GM21529 (cell line): Measurements from ENCODE around the gene GCGR.
"Not testable (repeated sequence)": the region's sequence is repeated elsewhere in the genome, so short reads cannot be mapped to it uniquely, and the experiment has no call there.

Experiments used
- ATAC-seq: cut with Tn5 transposase; IDR thresholded peaks from one replicate; pipeline ENCODE4 v1.9.1; 2021; ENCODE audit not compliant: unreplicated experiment

The GCGR gene

DNA sequence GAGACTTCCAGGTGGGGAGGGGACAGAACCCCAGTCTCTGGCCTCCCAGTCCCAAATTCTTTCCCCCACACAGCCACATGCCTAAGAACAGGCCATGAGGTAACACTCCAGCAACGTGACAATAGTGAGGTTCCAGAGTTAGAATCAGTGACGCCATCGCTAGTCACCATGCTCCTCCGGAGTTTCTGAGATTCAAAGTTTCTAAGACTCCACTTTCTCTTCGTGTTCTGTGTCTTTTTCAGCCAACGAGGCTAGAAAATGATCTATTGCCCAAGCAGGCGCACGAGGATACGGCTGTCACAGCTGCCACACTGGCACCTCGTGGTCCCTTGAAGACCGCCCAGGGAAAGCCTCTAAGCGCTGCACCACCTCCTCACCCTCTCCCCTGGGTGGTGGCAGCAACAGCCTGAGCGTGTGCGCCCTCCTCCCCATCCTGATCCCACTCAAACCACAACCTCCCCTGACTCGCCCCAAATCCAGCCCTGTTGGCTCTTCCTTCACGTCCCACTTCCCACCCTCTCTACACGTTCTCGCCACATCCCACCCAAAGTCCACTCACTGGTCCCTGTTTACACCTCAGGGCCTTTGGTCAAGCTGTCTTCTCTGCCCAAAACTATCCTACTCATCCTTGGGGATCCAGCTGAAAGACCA, 28.1 kb downstream of the GCGR start:
- ATAC-seq = no peak

DNA sequence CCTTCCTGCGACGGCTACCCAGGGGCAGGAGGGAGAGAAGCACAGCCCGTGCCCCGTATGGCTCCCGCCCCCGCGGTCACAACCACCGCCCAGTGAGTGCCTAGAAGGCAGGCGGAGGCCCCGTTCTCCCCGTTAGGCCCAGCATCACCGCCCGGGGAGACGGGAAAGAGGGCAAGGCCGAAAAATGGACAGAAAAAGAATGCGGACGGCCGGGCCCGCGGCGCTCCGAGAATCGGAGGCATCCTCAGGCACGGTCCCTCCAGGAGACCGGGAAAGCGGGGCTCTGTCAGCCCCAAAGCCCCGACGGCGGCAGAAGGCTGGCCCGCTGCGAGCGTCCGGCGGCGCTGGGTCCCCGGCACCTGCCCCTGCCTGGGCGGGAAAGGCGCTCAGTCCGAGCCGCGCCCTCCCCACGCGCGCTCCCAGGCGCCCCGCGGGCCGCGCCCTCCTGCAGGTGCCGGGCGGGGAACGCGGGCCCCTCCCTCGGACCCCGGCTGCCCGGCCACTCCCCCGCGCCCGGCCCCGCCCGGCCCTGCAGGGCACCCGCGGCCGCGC, 28.7 kb downstream of the GCGR start:
- peak; percentile 28 for ATAC-seq

DNA sequence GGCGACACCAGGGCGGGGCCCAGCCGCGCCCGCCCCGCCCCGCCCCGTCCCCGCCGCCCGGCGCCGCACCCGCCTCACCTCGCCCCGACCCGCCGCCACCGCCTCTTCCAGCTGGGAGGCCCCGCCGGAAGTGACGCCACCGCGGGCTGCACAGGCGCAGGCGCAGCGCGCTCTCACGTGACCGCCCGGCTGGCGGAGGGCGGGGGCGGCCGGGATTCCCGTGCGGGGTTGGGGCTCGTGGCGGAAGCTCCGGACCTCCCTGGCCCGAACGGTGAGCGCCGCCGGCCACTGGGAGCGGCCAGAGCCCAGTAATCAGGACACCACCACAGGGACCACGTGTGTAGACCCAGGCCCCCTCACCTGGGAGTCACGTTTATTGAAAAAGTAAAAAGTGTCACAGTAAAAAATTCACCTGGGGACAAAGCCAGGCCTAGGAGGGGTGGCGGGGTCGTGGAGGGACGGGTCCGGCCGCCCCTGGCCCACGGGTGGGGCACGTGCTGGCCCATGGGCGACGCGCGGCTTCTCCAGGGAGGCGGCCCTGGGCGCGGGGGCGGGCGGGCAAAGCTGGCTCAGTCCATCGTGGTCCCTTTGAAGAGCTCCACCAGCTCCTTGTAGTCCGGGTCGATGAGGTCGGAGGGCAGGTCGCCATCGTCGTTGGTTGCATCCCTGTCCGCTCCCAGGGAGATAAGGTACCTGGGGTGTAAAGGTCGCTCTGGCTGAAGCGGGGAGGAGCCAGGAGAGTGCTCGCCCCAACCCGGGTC, 29.4 kb downstream of the GCGR start, which contains the start of gene MCRIP1:
MCRIP1 (minus strand) TSS at position 132 of the 761 bp plus-strand sequence. CDS start 8,785 bp downstream, outside the sequence.
- ATAC-seq = peak; percentile 66

DNA sequence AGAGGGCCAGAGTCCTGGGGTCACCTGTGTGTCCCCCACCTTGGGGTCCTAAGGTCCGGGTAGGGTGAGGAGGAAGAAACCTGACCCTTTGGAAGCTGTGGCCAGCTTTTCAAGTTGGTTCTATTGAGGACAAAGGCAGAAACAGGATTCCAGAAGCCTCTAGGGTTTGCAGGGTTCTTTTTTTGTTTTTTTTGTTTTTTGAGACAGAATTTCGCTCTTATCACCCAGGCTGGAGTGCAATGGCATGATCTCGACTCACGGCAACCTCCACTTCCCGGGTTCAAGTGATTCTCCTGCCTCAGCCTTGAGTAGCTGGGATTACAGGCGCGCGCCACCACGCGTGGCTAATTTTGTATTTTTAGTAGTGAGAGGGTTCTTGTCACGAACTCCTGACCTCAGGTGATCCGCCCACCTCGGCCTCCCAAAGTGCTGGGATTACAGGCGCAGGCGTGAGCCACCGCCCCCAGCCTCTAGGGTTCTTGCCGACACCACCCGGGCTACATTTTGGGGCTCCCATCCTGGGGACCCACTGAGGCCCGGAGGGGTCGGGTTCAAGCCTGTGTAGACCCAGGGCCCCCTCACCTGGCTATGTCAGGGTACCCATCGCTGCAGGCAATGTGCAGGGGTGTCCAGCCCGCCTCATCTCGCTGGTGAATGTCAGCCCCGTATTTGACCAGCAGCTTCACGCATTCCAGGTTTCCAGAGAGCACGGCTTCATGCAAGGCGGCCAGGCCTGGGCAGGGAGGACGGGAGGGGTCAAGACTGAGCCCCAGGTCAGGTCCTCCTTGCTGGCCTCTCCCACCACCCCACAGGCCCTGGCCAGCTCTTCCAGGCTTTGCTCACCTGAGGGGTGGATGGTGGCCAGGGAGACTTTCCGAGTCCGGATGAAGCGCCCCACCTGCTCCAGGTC, 30.2 kb downstream of the GCGR start:
- ATAC-seq = no peak

DNA sequence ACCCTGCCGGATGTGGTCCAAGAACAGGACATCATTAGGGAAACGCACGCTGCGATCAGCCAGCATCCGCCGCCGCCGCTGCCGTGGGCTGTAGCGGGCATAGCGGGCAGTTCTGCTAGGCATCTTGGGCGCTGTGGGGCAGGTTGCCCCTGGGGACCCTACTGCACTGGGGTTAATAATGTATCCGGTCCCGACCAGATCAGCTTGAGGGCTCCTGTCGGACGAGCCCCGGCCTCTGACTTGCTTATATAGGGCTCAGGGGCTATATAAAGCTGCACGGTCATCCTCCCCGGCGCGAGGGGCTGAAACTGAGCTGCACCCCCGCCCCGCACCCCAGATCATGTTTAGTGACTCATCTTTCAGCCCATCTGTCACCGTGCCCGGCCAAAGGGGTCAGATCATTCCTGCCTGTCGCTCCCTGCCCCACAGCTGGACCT, 30.9 kb downstream of the GCGR start, which contains the start of gene PPP1R27:
PPP1R27 (minus strand) TSS at position 220 of the 437 bp plus-strand sequence; CDS start at position 123, 97 bp downstream.
- ATAC-seq = no peak

DNA sequence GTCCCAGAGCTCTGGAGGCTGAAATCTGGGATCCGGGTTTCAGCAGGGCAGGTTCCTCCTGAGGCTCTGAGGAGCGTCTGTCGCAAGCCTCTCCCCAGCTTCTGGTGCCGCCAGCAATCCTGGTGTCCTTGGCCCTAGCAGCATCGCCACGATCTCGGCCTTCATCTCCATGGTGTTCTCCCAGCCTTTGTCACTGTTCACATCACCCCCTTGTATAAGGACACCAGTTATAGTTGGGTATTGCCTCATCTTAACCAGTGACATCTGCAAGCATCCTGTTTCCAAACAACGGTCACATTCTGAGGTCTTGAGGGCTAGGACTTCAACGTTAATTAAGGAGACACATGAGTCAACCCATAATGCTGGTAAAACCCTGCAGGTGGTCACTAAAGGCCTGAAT, 33.7 kb downstream of the GCGR start:
- ATAC-seq = no peak

DNA sequence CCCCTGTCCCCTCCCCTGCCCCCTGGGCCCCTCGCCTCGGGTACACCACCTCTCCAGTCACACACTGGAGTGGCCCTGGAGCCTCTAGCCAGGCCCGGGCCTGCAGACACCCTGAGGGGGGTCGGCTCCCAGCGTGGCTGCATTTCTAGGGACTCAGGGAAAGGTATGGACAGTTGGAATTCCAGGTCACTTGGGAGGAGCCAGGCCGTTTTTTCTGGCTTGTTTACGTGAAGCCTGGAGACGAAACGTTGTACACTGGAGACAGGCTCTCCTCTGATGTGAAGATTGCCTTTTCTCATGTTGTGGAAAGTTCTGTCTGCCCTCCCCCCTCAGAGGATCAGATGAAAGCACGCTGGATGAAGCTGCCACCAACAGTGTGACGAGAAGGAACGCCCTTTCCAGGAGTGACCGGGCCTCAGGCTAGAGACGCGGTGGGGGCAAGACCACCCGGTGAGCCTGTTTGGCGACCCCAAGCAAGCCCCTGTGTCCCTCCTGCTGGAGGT, 34.9 kb downstream of the GCGR start:
- ATAC-seq = no peak

DNA sequence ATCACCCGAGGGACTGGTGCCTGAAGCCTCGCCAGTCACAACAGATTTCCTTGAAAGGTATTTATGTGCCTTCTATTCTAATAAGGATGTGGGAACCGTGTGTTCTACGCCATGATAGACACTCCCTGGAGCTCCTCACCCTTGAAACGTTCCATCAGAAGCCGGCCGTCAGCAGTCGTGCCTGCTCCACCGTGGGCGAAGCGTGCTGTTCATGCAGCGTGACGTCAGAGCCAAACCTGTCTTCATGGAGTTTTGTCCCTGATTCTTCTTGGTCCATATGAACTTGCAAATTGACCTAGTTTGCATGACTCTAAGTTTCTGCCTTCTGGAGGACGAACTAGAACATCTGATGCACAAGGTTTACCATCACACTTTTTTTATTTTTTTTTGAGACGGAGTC, 35.4 kb downstream of the GCGR start:
- ATAC-seq = no peak

DNA sequence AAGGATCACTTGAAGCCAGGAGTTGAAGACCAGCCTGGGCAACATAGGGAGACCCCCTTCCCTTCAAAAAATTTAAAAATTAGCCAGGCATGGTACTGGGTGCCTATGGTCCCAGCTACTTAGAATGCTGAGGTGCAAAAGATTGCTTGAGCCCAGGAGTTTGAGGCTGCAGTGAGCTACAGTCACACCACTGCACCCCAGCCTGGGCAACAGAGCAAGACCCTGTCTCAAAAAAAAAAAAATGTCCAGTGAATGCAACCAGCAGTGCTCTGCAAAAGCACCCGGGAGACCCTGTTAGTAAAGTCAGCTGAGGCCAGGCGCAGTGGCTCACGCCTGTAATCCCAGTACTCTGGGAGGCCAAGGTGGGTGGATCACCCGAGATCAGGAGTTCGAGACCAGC, 36.1 kb downstream of the GCGR start:
- not testable (repeated sequence) for ATAC-seq

DNA sequence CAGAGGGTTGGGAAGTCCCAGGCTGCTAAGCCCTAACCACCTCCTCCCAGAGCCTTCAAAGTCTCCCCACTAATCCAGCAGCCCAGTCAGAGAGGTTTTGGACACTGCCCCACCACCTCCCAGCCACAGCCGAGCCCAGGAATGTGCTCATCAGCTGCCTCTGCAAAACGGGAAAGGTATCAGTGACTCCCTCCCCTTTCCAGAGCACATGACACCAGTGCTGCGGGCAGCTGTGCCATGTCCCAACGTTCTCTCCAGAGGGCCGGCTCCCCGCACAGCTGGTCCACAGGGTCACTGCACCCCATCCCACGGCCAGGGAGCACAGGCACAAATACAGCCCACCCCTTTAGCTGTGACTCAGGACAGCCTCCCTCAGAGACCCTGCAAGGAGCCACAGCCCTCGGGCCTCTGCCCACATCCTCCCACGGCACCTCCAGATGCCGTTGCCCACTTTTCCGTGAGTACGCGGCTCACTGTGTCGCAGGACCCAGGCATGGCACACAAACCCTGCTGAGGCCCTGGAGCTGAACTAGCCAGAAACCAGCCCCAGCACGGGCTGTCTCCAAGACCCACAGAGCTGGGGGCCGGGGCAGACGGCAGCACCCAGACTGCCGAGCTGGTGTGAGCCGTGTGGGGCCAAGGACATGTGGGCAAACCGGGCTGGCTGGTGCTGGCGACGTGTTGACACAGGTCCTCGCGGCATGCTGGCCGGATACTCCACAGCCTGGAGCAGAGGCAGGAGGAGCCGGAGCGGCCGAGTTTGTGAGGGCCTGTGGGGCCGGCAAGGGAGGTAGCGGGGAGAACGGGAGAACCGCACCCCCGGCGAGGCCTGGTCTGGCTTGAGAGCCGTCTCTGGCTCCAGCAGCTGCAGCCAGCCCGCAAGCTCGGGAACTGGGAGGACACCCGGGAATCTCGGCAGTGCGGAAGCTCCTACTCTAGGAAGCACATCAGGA, 37.2 kb downstream of the GCGR start:
- no peak for ATAC-seq

DNA sequence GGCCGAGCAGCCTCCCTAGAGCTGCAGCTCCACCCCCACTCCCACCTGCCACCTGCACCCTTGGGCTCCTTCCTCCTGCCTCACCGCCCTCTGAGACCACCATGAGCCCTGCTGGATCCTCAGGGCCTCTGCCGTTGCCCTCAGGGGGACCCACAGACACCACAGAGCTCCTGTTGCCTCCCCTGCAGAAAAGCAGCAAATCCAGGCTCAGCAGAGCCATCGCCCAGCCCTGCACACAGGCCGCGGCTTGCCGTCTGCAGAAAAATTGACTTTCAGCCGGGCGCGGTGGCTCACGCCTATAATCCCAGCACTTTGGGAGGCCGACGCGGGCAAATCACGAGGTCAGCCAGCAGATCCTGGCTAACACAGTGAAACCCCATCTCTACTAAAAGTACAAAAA, 37.9 kb downstream of the GCGR start:
- no peak for ATAC-seq

DNA sequence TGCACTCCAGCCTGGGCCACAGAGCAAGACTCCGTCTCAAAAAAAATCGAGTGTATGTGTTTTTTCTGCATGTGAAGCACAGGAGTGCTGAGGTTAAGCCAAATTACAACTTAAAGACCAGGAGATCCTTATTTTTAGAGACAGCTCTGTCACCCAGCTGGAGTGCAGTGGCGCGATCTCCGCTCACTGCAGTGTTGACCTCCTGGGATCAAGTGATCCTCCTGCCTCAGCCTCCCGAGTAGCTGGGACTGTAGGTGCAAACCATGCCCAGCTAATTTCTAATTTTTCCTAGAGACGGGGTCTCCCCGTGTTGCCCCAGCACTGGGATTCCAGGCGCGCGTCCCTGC, 38.4 kb downstream of the GCGR start:
- no peak for ATAC-seq

DNA sequence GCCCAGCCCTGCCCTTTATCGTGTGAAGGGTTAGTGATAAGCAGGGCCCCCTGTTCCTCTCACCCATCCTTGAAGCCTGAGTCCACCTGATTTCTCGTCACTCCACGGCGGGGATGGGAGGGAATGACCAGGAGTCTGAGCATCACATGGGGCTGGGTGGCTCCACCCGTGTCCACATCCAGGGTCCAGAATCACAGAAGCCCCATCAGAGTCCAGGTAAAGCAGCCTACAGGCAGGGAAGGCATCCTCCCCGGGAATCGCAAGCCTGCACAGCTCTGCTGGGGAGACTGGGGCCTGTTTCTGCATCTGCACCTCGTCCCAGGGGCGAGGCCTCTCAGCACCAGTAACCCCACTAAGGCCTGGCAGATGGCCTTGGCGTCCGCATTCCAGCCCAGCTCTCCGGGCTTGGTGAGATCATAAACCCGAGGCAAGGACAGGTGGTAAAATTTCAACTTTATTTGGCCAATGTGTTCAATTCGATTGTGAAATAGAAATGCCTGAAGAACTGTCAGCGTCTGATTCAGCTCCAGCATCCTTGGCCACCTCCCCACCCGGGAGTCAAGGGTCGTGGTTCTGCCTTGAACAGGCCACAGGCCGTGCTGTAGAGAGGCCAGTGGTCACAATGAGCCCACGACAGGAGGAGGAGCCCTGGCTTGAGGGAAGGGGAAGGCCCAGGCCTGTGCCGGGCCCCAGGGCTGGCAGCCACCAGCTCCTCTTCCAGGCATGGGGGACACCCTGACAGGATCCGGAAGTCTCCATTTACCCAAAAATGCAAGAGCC, 39.0 kb downstream of the GCGR start:
- no peak for ATAC-seq

DNA sequence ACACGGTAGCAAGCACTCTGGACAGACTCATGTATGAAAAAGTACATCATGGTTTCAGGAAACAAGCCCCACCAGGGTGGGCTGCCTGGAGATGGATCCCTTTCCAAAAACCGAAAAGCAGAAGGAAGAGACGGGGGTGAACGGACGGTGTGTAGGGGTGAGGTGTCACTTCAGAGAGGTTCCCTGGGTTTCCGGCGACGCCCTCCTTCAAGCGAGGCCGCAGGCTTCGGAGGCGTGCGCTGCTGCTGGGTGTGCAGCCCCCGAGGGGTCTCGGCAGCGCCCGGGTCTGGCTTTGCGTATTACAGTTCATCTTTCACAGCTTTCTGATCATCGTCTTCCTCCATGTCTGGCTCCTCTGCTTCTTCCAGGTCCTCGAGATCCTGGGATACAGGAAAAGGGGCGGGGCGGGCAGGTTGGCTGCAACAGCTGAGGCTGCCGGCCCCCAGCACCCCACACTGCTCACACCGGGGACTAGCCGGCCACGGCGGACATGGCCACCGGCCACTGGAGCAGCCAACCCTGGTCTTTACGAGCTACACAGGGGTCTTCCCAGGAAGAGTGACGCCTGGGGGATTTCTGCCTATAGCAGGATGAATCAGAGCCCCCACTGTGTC, 39.9 kb downstream of the GCGR start:
- ATAC-seq = no peak

DNA sequence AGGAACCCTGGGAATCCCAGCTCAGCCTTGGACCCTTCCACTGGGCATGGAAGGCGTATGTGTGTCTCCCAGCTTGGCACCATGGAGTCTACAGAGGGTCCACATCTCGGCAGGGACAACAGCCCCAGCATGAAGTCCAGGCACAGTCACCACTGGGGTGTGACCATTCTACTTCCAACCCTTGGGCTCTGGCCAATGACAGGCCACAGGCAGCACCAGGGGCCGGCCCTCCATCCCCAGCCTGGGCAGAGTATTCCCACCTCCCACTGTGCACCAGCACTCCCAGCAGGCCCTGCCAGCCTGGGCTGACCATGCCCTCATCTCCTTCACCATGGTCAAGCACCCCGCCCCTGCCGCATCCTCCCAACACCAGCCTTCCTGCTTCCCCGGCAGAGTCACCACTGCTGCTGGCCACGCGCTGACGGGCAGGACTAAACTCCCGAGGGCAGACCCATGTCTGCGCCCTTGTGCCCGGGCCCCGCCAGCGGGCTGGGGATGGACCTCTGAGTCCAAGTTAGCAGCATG, 40.4 kb downstream of the GCGR start:
- no peak for ATAC-seq

DNA sequence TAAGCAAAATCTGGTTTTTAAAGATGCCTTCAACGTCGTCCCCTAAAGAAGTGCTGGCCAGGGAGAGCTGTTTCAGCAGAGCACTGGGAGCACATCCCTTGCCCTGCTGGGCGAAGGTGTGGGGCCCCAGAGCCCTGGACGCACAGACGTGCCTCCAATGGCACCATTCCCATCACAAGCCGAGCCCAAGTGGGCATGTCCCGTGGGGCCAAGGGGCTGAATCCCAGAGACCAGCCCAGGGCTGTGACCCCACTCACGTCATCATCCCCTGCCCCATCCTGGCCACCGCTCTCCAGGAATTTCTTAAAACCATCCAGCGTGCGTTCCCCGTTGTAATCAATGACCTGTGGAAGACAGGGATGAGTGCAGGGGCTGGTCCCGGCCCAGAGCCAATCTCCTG, 40.9 kb downstream of the GCGR start:
- no peak for ATAC-seq

DNA sequence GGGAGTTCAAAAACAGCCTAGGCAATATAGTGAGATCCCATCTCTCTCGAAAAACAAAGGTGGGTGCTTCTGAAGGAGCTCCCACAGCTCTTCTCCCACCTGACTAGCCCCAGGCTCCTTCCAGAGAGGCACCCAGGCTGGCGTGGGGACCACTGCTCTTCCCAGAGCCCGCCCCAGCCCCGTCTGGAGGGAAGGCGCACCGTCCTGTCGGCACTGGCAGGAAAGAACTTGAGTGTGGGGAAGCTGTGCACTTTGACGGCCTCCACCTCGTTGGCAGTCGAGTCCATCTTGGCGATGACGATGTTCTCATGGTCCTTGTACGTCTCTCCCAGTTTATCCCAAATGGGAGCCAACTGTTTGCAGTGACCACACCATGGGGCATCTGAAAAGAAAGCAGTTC, 41.4 kb downstream of the GCGR start:
- no peak for ATAC-seq
